ENCODE results near the gene SEZ6L2. TPM values are rescaled to one million over a fixed set of nuclear protein-coding genes. Genes with fewer than 3 reads are reported as not detected.
A peak's percentile ranks its signal among the peaks of the same experiment; 100 is the strongest.
"Not testable (repeated sequence)": the region's sequence is repeated elsewhere in the genome, so short reads cannot be mapped to it uniquely, and the experiment has no call there.

Gene SEZ6L2
- total RNA-seq, 1 experiment from 2014 or later = not detected

DNA sequence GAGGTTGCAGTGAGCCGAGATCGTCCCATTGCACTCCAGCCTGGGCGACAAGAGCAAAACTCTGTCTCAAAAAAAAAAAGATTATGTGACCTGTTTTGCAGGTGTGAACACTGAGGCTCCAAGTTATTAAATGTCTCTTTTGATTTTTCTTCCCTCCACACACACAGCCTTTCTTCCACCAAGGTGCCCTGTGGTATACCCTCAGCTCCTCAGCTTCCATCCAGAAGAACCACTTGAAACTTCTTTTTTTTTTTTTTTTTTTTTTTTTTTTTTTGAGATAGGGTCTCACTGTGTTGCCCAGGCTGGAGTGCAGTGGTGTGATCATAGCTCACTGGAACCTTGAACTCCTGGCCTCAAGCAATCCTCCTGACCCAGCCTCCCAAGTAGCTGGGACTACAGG, 10.0 kb downstream of the SEZ6L2 start:
- not testable (repeated sequence) for H3K27ac ChIP-seq (ENCODE audit: low read length)

DNA sequence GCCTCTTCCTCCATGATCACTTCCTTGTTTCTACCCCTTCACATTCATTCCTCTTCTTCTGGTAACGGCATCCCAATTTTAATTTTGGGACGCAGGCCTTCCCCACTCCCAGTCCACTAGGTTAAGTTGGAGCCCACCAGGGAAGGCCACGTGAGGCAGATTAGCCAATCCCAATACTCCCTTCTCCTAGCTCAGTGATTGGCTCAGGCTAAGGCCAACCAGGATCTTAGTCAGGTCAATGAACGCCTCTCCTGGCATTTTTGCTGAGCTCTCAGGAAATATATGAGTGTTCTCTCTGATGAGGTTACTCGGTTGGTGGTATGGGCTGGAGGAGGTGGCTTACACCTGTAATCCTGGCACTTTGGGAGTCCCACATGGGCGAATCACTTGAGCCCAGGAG, 15.4 kb downstream of the SEZ6L2 start:
- Histone ChIP-seq H4K20me1 (ENCODE audit: insufficient read depth, low read depth, low read length) (no peaks in the 10 kb centered on the region), H3K27ac (ENCODE audit: low read length) (no peak overlapping the region), H3K27me3 (ENCODE audit: low read length) (no peaks in the 10 kb centered on the region), H3K9me2 (replicated peaks; ENCODE audit: insufficient read depth, low read length) (no peaks in the 10 kb centered on the region), H2AFZ (ENCODE audit: low read length) (no peak overlapping the region), H3K4me2 (ENCODE audit: low read depth, low read length, poor library complexity, severe bottlenecking) (no peak overlapping the region), H3K4me1 (ENCODE audit: low read length) (no peaks in the 10 kb centered on the region), H3K9me3 (ENCODE audit: low read length) (no peaks in the 10 kb centered on the region), H3K4me3 (ENCODE audit: low read length) (no peak overlapping the region), H3K79me2 (ENCODE audit: low read length) (no peaks in the 10 kb centered on the region), H3K9ac (ENCODE audit: low read length) (no peak overlapping the region), H3K36me3 (ENCODE audit: insufficient read depth, low read length) (no peaks in the 10 kb centered on the region)
- peak; percentile 65 for DNase-seq

More for the DNA sequence above, 10.0 kb downstream of the SEZ6L2 start:
- H3K4me3 ChIP-seq (ENCODE audit: low read length); H3K9me2 ChIP-seq (replicated peaks; ENCODE audit: insufficient read depth, low read length); H3K27me3 ChIP-seq (ENCODE audit: low read length); H3K9me3 ChIP-seq (ENCODE audit: low read length); H3K36me3 ChIP-seq (ENCODE audit: insufficient read depth, low read length); H3K4me1 ChIP-seq (ENCODE audit: low read length); H3K79me2 ChIP-seq (ENCODE audit: low read length); H3K4me2 ChIP-seq (ENCODE audit: low read depth, low read length, poor library complexity, severe bottlenecking); DNase-seq; H2AFZ ChIP-seq (ENCODE audit: low read length); H4K20me1 ChIP-seq (ENCODE audit: insufficient read depth, low read depth, low read length); H3K9ac ChIP-seq (ENCODE audit: low read length): not testable (repeated sequence)

DNA sequence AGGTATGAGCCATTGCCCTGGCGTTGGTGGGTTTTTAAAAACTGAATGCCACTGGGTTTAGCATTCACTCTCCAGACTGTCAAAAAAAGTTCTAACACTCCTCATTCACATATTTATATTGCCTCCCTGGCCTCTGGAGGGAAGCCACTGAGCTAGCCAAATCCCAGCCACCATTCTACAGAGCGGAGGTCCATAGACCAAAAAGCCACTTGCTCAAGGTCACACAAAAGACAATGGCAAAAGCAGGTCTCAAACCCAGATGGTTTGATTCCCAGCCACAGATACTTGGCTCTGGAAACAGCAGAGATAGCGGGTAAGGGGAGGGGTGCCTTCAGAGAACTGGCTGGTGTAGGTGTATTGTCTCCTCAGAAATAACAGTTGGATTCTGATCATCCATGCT, 18.3 kb downstream of the SEZ6L2 start:
- no peak for DNase-seq
- no peaks in the 10 kb centered on the region for H4K20me1 ChIP-seq (ENCODE audit: insufficient read depth, low read depth, low read length)
- no peak overlapping the region for H3K4me3 ChIP-seq (ENCODE audit: low read length)
- no peak overlapping the region for H2AFZ ChIP-seq (ENCODE audit: low read length)
- no peak overlapping the region for H3K27ac ChIP-seq (ENCODE audit: low read length)
- no peak overlapping the region for H3K4me2 ChIP-seq (ENCODE audit: low read depth, low read length, poor library complexity, severe bottlenecking)
- no peaks in the 10 kb centered on the region for H3K36me3 ChIP-seq (ENCODE audit: insufficient read depth, low read length)
- H3K27me3 ChIP-seq (ENCODE audit: low read length) = no peaks in the 10 kb centered on the region
- H3K79me2 ChIP-seq (ENCODE audit: low read length) = no peaks in the 10 kb centered on the region
- H3K9me2 ChIP-seq (replicated peaks; ENCODE audit: insufficient read depth, low read length) = no peaks in the 10 kb centered on the region
- H3K4me1 ChIP-seq (ENCODE audit: low read length) = no peaks in the 10 kb centered on the region
- no peak overlapping the region for H3K9ac ChIP-seq (ENCODE audit: low read length)
- H3K9me3 ChIP-seq (ENCODE audit: low read length) = no peaks in the 10 kb centered on the region

DNA sequence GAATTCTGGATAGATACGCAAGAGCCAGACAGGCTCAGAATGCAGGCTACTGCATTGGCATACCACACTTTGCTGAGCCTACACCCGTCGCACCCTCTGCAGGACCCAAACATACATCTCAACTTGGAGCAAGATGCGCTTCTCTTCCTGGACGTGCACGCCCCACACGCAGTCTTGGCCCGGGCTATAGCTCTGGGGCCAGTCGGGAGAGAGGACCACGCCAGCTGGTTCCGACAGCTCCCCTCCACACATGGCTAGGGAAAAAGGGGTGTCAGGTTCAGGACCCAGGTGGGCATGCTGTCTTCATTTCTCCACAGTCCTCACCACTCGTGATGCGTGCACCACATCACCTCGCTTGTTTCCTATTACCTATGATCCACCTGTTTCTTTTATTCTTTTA, 21.2 kb downstream of the SEZ6L2 start:
- Histone ChIP-seq H3K4me3 (ENCODE audit: low read length) (no peak overlapping the region), H2AFZ (ENCODE audit: low read length) (no peak overlapping the region), H3K9ac (ENCODE audit: low read length) (no peak overlapping the region), H3K36me3 (ENCODE audit: insufficient read depth, low read length) (no peaks in the 10 kb centered on the region), H3K79me2 (ENCODE audit: low read length) (no peaks in the 10 kb centered on the region), H4K20me1 (ENCODE audit: insufficient read depth, low read depth, low read length) (no peaks in the 10 kb centered on the region), H3K4me1 (ENCODE audit: low read length) (no peaks in the 10 kb centered on the region), H3K27ac (ENCODE audit: low read length) (no peak overlapping the region), H3K27me3 (ENCODE audit: low read length) (no peaks in the 10 kb centered on the region), H3K9me3 (ENCODE audit: low read length) (no peaks in the 10 kb centered on the region), H3K4me2 (ENCODE audit: low read depth, low read length, poor library complexity, severe bottlenecking) (no peak overlapping the region), H3K9me2 (replicated peaks; ENCODE audit: insufficient read depth, low read length) (no peaks in the 10 kb centered on the region)
- DNase-seq = no peak

DNA sequence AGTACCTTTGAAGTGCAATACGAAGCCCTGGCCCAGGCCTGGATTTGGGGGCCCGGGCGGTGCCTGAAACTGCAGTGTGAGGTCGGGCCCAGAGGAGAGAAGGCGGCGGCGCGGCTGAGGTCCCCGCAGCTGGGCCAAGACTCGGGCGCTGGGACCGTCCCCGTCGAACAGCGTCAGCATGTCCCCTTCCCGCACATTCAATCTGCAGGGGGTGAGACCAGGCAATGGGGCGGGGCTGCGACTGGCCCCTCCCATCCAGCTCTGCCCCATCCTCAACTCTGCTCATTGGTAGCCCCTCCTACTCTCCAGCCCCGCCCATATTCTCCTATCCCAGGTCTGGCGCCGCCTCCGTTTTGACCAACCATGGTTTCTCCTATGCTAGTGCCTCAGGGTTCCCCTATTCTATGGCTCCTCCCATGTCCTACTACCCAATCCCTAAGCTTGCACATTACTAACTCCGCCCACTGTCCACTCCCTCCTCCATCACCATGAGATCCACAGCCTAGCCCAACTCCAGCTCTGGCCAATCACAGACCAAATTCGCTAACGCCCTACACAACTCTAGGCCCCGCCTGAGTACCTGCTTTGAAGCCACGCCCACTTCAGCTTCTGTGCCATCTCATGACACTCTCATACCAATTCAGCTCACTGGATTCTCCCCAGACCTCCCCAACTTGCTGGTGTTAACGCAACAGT, 21.9 kb downstream of the SEZ6L2 start:
- H3K27me3 ChIP-seq (ENCODE audit: low read length) = no peaks in the 10 kb centered on the region
- no peaks in the 10 kb centered on the region for H3K79me2 ChIP-seq (ENCODE audit: low read length)
- no peaks in the 10 kb centered on the region for H4K20me1 ChIP-seq (ENCODE audit: insufficient read depth, low read depth, low read length)
- no peak overlapping the region for H3K4me3 ChIP-seq (ENCODE audit: low read length)
- DNase-seq = peak; percentile 97
- H3K36me3 ChIP-seq (ENCODE audit: insufficient read depth, low read length) = no peaks in the 10 kb centered on the region
- H2AFZ ChIP-seq (ENCODE audit: low read length) = no peak overlapping the region
- H3K9ac ChIP-seq (ENCODE audit: low read length) = no peak overlapping the region
- no peak overlapping the region for H3K27ac ChIP-seq (ENCODE audit: low read length)
- no peaks in the 10 kb centered on the region for H3K4me1 ChIP-seq (ENCODE audit: low read length)
- H3K9me2 ChIP-seq (replicated peaks; ENCODE audit: insufficient read depth, low read length) = no peaks in the 10 kb centered on the region
- no peaks in the 10 kb centered on the region for H3K9me3 ChIP-seq (ENCODE audit: low read length)
- H3K4me2 ChIP-seq (ENCODE audit: low read depth, low read length, poor library complexity, severe bottlenecking) = no peak overlapping the region

DNA sequence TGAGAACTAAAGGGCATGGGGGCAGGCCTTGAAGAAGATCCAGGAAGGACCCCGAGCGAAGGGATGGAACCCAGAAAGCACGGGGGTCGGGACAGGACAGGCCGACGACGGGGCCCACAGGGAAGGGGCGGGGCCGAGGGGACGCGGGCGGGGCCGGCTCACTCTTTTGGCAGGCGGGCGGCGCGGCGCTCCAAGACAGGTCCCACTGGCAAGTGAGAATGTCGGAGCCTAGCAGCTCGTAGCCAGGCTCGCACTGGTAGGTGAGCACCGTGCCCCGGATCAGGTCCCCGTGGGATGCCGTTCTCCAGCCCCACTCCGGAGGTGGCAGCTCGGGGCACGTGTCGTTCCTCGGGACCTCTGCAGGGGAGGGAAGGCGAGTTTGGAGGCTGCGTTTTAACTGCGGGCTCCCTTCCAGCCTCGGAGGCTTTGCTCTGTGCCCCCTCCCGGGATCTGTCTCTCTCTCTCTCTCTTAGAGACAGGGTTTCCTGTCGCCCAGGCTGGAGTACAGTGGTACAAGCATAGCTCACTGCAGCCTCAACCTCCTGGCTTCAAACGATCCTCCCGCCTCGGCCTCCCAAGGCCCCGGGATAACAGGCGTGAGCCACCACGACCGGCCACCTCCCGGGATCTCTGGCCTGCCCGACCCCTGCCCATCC, 22.6 kb downstream of the SEZ6L2 start:
- no peaks in the 10 kb centered on the region for H3K36me3 ChIP-seq (ENCODE audit: insufficient read depth, low read length)
- H3K9ac ChIP-seq (ENCODE audit: low read length) = no peak overlapping the region
- H3K4me3 ChIP-seq (ENCODE audit: low read length) = no peak overlapping the region
- H3K9me3 ChIP-seq (ENCODE audit: low read length) = no peaks in the 10 kb centered on the region
- H4K20me1 ChIP-seq (ENCODE audit: insufficient read depth, low read depth, low read length) = no peaks in the 10 kb centered on the region
- no peaks in the 10 kb centered on the region for H3K79me2 ChIP-seq (ENCODE audit: low read length)
- peak; percentile 40 for DNase-seq
- no peak overlapping the region for H3K27ac ChIP-seq (ENCODE audit: low read length)
- H2AFZ ChIP-seq (ENCODE audit: low read length) = no peak overlapping the region
- no peak overlapping the region for H3K4me2 ChIP-seq (ENCODE audit: low read depth, low read length, poor library complexity, severe bottlenecking)
- no peaks in the 10 kb centered on the region for H3K9me2 ChIP-seq (replicated peaks; ENCODE audit: insufficient read depth, low read length)
- H3K4me1 ChIP-seq (ENCODE audit: low read length) = no peaks in the 10 kb centered on the region
- no peaks in the 10 kb centered on the region for H3K27me3 ChIP-seq (ENCODE audit: low read length)

DNA sequence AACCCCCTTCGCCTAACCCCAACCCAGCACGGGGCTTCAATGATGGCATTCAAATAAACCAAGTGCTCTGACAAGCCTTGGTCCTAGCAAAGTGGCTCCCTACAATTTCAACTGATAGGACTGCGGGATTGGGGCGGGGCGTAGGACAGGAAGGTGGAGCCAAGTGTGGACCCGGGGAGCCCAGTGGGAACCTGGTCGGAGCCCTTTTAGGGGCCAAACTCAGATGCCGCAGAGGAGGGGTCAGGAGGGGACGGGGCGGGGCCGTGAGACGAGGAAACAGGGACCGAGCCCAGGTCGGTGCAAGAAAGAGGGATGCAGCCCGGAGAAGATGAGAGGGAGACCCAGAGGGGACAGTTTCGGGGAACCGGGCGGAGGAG, 23.1 kb downstream of the SEZ6L2 start:
- H3K27me3 ChIP-seq (ENCODE audit: low read length) = no peaks in the 10 kb centered on the region
- no peak for DNase-seq
- no peak overlapping the region for H3K4me2 ChIP-seq (ENCODE audit: low read depth, low read length, poor library complexity, severe bottlenecking)
- H3K9me3 ChIP-seq (ENCODE audit: low read length) = no peaks in the 10 kb centered on the region
- H3K9me2 ChIP-seq (replicated peaks; ENCODE audit: insufficient read depth, low read length) = no peaks in the 10 kb centered on the region
- no peaks in the 10 kb centered on the region for H3K4me1 ChIP-seq (ENCODE audit: low read length)
- H3K9ac ChIP-seq (ENCODE audit: low read length) = no peak overlapping the region
- H3K4me3 ChIP-seq (ENCODE audit: low read length) = no peak overlapping the region
- H3K27ac ChIP-seq (ENCODE audit: low read length) = no peak overlapping the region
- H2AFZ ChIP-seq (ENCODE audit: low read length) = no peak overlapping the region
- H3K79me2 ChIP-seq (ENCODE audit: low read length) = no peaks in the 10 kb centered on the region
- H3K36me3 ChIP-seq (ENCODE audit: insufficient read depth, low read length) = no peaks in the 10 kb centered on the region
- H4K20me1 ChIP-seq (ENCODE audit: insufficient read depth, low read depth, low read length) = no peaks in the 10 kb centered on the region

DNA sequence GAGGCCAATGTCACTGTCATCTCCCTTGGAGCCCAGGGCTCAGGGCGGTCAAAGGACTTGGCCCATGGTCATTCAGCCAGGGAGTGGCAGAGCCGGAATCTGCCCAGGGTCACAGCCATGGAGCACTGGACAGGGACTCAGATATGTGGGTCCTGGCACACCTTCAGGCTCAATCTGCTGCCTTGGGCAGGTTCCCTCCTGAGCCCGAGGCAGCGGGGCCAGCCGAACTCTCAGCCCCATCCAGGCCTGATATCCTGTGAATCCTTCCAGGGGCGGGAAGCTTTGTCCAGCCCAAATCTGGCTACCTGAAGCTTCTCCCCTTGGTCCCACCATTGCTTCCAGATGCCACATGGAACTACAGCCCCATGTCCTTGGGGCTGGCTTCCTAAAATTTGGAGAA, 24.1 kb downstream of the SEZ6L2 start:
- no peaks in the 10 kb centered on the region for H3K9me3 ChIP-seq (ENCODE audit: low read length)
- no peak overlapping the region for H3K27ac ChIP-seq (ENCODE audit: low read length)
- H3K27me3 ChIP-seq (ENCODE audit: low read length) = no peaks in the 10 kb centered on the region
- H3K4me1 ChIP-seq (ENCODE audit: low read length) = no peaks in the 10 kb centered on the region
- no peak overlapping the region for H3K4me3 ChIP-seq (ENCODE audit: low read length)
- H3K4me2 ChIP-seq (ENCODE audit: low read depth, low read length, poor library complexity, severe bottlenecking) = no peak overlapping the region
- no peaks in the 10 kb centered on the region for H4K20me1 ChIP-seq (ENCODE audit: insufficient read depth, low read depth, low read length)
- no peaks in the 10 kb centered on the region for H3K79me2 ChIP-seq (ENCODE audit: low read length)
- H3K9me2 ChIP-seq (replicated peaks; ENCODE audit: insufficient read depth, low read length) = no peaks in the 10 kb centered on the region
- DNase-seq = peak; percentile 12
- no peak overlapping the region for H2AFZ ChIP-seq (ENCODE audit: low read length)
- no peaks in the 10 kb centered on the region for H3K36me3 ChIP-seq (ENCODE audit: insufficient read depth, low read length)
- H3K9ac ChIP-seq (ENCODE audit: low read length) = no peak overlapping the region

All from Karpas-422 (cell line).